Frontal cortex (tissue), 4 donors: ENCODE measurements around the gene RNF138. TPM values are rescaled to one million over a fixed set of nuclear protein-coding genes. Genes with fewer than 3 reads are reported as not detected.
A peak's percentile ranks its signal among the peaks of the same experiment; 100 is the strongest.
"Not testable (repeated sequence)": the region's sequence is repeated elsewhere in the genome, so short reads cannot be mapped to it uniquely, and the experiment has no call there.

Source experiments
- DNase-seq, 2 donors: peaks; one replicate each; pipeline ENCODE4 v3.0.0; 2012; ENCODE audit warnings: low spot score in 2 of 2
- FAIRE-seq: peaks from 2 replicates; lab custom pipeline; 2012; peaks lifted over from hg19 to GRCh38; lab: Jason Lieb, UNC
- total RNA-seq: library from RNA; depleted of rRNA; stranded (reverse); fragments of >200 nt; gene quantifications from one replicate; pipeline ENCODE4 v1.2.3, GENCODE V29; 2014
- donor health status: control.
- donor health status: control.
- donor health status: control.

The RNF138 gene
- total RNA-seq, result 77.9 TPM

GRCh38 chr18:32091724-32092421 lies at the start of gene RNF138:
Gene RNF138, plus strand, starts transcription at chr18:32091874. Its CDS starts 903 bp downstream, at chr18:32092777.
- no peak for FAIRE-seq

GRCh38 chr18:32042337-32042736 lies 49.3 kb upstream of the RNF138 start:
- FAIRE-seq (no peak), DNase-seq (no peak)

More at GRCh38 chr18:32091724-32092421, at the start of gene RNF138:
- DNase-seq, result peak; percentile 70 to 81

- DNase-seq (no peak), FAIRE-seq (no peak)
These were observed 43.1 kb upstream of the RNF138 start for GRCh38 chr18:32048507-32049091.

- no peak for FAIRE-seq
- DNase-seq, result no peak
These were observed 42.1 kb upstream of the RNF138 start for GRCh38 chr18:32049393-32050171.

GRCh38 chr18:32056613-32057358 lies 34.9 kb upstream of the RNF138 start:
- DNase-seq (no peak), FAIRE-seq (no peak)

- DNase-seq, result no peak
- FAIRE-seq, result no peak
These were observed 34.0 kb upstream of the RNF138 start for GRCh38 chr18:32057624-32058165.

- FAIRE-seq, result no peak
- DNase-seq, result no peak
These were observed 31.6 kb upstream of the RNF138 start for GRCh38 chr18:32060026-32060425.

- DNase-seq, result no peak
- FAIRE-seq, result no peak
These were observed 24.1 kb upstream of the RNF138 start for GRCh38 chr18:32067375-32068167.

- DNase-seq (no peak), FAIRE-seq (peak; percentile 34)
These were observed 19.4 kb upstream of the RNF138 start for GRCh38 chr18:32072321-32072720.

- DNase-seq, result no peak
- no peak for FAIRE-seq
These were observed 17.5 kb upstream of the RNF138 start for GRCh38 chr18:32074206-32074605.

- FAIRE-seq (no peak), DNase-seq (no peak)
These were observed 12.8 kb upstream of the RNF138 start for GRCh38 chr18:32078845-32079244.

- DNase-seq, result no peak
- FAIRE-seq, result no peak
These were observed 9.8 kb upstream of the RNF138 start for GRCh38 chr18:32081881-32082280.

GRCh38 chr18:32083781-32084180 lies 7.9 kb upstream of the RNF138 start:
- FAIRE-seq, result no peak
- DNase-seq, result no peak

GRCh38 chr18:32086881-32087280 lies 4.8 kb upstream of the RNF138 start:
- FAIRE-seq, result no peak
- DNase-seq, result no peak

- not testable (repeated sequence) for DNase-seq, FAIRE-seq
These were observed 843 bp upstream of the RNF138 start for GRCh38 chr18:32090831-32091230.

GRCh38 chr18:32091325-32091723 lies 350 bp upstream of the RNF138 start:
- FAIRE-seq, result no peak
- DNase-seq, result no peak

- DNase-seq (peak; percentile 99), FAIRE-seq (no peak)
These were observed 888 bp downstream of the RNF138 start for GRCh38 chr18:32092422-32093101.

- FAIRE-seq, result no peak
- peak; percentile 43 to 55 for DNase-seq
These were observed 1.4 kb downstream of the RNF138 start for GRCh38 chr18:32093102-32093511.

- FAIRE-seq (no peak), DNase-seq (no peak)
These were observed 1.8 kb downstream of the RNF138 start for GRCh38 chr18:32093523-32093922.
